ENCODE data around the gene FOXN1.

DNA sequence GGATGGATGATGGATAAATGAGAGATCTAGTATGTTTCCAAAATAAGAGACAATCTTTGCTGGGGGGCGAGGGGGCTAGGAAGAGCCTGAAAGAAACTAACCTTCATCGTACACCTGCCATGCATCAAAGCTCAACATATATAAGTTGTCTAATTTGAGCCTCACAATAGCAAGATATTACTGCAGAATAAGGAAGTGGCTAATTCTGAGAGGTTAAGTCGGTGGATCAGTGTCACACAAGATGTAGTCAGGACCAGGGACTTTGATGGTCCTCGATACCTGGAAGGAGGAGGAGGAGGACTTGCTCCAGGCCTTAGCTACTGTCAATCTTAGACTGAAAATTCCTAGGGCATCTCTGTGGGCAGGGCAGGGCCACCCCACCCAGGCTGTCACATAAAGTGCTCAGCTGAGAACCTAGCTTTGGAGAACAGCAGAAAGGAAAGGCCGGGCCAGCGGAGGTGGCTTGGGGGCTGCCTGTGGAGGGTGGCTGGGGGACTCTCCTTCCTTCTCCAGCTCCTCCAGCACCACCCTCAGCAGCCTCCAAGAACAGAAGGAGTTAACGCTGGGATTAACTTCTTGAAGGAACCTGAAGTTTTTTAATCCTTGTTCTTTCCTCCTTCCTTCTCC lies 33.2 kb upstream of the FOXN1 start:
- TF ChIP-seq BACH1 (IDR thresholded peaks at IDR 0.05; ENCODE audit: borderline replicate concordance), result no peak
- TF ChIP-seq SIN3A (IDR thresholded peaks at IDR 0.05; ENCODE audit: low read depth, low read length), result no peak
- TF ChIP-seq ZBED1 (IDR thresholded peaks at IDR 0.05; ENCODE audit: borderline replicate concordance), result no peak
- no peak for TF ChIP-seq IKZF1 (conservative IDR thresholded peaks at IDR 0.05)
- TF ChIP-seq, protein P1, sequence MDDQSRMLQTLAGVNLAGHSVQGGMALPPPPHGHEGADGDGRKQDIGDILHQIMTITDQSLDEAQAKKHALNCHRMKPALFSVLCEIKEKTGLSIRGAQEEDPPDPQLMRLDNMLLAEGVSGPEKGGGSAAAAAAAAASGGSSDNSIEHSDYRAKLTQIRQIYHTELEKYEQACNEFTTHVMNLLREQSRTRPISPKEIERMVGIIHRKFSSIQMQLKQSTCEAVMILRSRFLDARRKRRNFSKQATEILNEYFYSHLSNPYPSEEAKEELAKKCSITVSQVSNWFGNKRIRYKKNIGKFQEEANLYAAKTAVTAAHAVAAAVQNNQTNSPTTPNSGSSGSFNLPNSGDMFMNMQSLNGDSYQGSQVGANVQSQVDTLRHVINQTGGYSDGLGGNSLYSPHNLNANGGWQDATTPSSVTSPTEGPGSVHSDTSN (IDR thresholded peaks at IDR 0.05; ENCODE audit: insufficient replicate concordance, low read depth, low read length), result no peak
- no peak for TF ChIP-seq REST (IDR thresholded peaks at IDR 0.05; ENCODE audit: low read depth, low read length)
- TF ChIP-seq POLR2AphosphoS5 (IDR thresholded peaks at IDR 0.05; ENCODE audit: low read length), result no peak
- TF ChIP-seq CTCF (IDR thresholded peaks at IDR 0.05 in 2 of 3, conservative IDR thresholded peaks at IDR 0.05 in 1 of 3; ENCODE audit: control insufficient read depth in 2 of 3, extremely low read depth in 1 of 3, insufficient read depth in 1 of 3, low read depth in 3 of 3, low read length in 3 of 3), result no peak
- no peak for TF ChIP-seq BCL3 (IDR thresholded peaks at IDR 0.05; ENCODE audit: borderline replicate concordance, insufficient read depth, low read depth, low read length, poor library complexity, severe bottlenecking)
- TF ChIP-seq MAX (IDR thresholded peaks at IDR 0.05; ENCODE audit: low read depth, low read length), result no peak

All from GM12878 (cell line).